CD4-positive, alpha-beta T cell treated with Interleukin-6 at 100 ng/mL for 8 hours (primary cell): ENCODE measurements around the gene AICDA.

Experiments used
- DNase-seq: peaks from one replicate; pipeline ENCODE4 v3.0.0-alpha.2; 2020; ENCODE audit warnings: mixed read lengths, low spot score

The AICDA gene

DNA sequence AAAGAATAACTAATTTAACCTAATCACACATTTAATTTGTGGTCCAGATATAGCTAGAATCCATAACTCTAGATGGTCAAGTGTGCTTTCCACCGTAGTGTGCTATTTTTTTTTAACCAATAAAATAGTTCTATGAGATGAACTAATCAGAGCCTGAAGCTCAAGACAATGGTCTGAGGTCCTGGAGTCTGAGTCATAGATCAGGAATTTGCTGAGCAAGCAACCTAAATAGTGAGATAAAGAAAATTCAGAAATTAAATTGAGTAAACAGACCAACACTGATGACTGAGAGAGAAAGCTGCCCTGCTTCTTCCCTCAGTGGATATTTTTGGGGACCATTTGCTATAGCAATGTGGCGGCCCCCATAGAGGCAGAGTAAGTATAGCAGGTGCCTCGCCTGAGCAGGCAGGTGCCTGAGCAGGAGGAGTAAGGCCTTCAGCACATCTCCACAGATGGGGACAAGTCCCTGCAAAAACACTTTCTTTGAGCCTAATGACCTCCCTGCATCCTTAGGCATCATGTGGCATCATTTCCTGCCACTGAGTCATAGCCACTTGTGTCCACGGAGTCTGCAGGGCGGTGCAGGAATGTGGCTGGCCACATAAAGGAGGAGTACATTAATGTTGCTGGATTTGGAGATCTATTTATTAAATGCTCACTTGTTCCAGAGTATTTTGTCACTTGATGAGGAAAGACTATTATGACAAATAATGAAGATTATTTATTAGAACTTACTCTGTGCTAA, 58.0 kb downstream of the AICDA start:
- DNase-seq, result no peak

DNA sequence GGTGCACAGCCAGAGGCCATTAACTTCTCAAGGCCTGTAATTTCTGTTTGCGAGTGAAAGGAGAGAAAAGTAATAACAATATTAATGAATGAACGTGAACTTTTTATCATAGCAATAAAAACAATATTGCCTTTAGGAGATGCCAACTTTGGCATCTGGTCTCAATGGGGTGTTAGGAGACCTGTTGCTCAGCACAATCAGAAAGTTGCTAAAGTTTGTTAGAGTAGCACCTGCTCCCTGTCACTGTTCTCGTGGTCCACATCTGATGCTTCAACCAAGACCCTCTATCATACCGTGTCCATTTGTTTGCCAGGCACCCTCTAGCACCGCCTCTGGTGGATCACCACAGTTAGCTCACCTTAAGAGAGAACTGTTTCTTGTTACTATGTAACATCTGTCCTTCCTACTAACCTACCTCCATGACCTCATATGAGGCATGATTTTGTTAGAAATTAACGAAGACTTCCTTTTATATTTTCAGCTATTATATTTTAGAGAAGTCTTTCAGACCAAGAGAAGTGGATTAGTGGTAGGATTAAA, 59.5 kb downstream of the AICDA start:
- DNase-seq, result no peak
